ENCODE results near the gene C11orf68.

The C11orf68 gene

DNA sequence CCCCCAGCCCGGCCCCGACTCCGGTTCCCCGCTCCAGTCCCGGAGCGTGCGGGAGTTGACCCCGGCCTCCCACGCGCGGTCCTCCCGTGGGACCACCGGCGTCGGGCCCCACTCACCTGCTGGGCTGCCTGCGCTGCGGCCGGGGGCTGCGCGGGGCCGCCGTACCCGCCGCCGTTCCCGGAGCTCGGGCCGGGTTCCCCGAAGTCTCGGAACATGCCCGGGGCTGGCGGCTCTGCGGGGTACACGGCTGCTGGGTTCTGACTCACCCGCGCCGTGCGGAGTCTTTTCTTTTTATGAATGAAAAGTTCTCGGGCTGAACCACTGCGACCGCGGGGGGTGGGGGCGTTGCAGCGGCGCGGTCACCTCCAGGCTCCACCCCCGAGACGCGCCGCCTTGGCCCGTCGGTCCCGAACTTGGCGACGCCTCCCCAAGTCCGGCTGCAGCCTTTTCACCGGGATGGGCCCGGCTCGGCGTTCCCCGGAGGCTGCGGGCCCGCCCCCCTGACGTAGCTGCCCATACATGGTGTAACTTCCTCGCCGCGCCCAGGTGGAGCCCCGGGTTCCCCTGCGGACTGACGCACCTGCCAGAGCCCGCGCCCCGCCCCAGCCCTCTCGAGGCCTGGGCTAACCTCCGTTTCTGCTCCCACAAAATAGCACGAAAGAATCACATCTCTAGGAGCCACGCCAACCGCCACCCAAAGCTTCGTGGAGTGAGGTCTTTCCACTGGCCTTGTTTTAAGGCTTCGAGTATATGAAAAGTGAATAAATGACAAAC, 18.6 kb downstream of the C11orf68 start, which contains the start of gene FOSL1:
Gene FOSL1, minus strand, starts transcription at position 264 of the 774 bp plus-strand sequence. Its CDS starts 49 bp downstream, at position 215.
- peak; percentile 85 for DNase-seq (ENCODE audit: low read depth)
- TF ChIP-seq, protein P1, sequence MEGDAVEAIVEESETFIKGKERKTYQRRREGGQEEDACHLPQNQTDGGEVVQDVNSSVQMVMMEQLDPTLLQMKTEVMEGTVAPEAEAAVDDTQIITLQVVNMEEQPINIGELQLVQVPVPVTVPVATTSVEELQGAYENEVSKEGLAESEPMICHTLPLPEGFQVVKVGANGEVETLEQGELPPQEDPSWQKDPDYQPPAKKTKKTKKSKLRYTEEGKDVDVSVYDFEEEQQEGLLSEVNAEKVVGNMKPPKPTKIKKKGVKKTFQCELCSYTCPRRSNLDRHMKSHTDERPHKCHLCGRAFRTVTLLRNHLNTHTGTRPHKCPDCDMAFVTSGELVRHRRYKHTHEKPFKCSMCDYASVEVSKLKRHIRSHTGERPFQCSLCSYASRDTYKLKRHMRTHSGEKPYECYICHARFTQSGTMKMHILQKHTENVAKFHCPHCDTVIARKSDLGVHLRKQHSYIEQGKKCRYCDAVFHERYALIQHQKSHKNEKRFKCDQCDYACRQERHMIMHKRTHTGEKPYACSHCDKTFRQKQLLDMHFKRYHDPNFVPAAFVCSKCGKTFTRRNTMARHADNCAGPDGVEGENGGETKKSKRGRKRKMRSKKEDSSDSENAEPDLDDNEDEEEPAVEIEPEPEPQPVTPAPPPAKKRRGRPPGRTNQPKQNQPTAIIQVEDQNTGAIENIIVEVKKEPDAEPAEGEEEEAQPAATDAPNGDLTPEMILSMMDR (conservative IDR thresholded peaks at IDR 0.05; ENCODE audit: low read depth, low read length): no peak
- peak within 1 kb of the TSS; percentile 88 for H3K4me3 ChIP-seq (ENCODE audit: low read length)

DNA sequence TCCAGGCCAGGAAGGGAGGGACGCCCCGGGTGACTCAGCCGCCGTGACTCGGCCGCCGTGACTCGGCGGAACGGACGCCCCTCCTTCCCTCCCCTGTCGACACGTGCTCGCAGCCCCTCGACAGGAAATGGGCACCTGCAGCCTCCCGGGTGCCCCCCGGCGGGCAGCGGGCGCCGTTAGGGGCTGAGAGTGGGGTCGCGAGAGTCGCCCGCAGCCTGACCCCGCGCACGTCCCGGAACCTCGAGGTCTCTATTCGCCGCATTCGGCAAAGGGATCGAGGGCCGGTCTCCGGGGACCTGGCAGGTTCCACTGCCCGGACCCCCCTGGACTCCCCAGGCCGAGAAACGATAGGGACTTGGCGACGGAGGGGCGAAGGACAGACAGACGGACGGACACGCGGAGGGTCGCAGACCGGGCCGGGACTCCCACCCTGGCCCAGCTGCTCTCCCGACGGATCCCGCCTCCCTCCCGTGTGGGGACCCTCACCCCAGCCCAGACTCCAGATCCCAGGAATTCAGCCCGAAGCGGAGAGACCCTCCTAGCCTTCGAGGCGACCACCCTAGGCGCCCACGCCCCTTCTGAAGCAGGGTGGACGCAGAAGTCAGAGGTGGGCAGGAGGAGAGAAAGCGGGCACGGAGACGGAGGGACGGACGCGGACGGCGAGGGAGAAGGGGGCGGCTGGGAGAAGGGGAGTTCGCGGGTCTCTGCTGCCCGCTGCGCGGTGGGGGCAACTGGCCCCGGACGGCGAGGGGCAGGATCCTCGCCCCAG, 19.3 kb downstream of the C11orf68 start:
- H3K4me3 ChIP-seq (ENCODE audit: low read length): peak overlapping the region; percentile 88
- TF ChIP-seq, protein P1 (conservative IDR thresholded peaks at IDR 0.05; ENCODE audit: low read depth, low read length): no peak
- no peak for DNase-seq (ENCODE audit: low read depth)

DNA sequence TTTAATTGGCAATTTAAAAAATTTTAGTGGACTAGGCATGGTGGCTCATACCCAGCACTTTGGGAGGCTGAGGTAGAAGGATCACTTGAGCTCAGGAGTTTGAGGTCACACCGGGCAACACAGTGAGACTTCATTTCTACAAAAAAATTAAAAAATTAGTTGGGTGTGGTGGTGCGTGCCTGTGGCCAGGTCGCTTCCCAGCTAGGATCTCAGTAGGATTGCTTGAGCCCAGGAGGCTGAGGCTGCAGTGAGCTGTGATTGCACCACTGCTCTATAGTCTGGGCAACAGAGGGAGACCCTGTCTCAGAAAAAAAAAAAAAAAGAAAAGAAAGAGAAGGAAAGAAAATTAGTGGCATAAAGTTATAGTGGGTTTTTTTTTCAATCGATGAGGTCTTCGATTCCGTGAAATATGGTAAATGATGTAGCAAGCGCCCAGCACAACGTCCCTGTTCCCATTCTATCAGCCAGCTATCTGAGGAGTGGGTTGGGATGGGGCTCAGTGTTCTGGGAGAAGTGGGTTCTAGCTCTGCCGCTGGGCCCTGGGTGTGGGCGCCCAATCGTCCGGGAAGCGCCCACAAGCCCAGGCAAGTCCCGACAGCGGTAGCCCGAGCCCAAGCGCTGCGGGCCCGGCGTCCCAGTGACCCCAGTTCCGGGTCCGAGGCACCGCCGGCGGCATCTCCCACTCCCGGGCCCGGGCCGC, 20.1 kb downstream of the C11orf68 start:
- TF ChIP-seq, protein P1 (conservative IDR thresholded peaks at IDR 0.05; ENCODE audit: low read depth, low read length): no peak
- DNase-seq (ENCODE audit: low read depth): no peak
- peak overlapping the region; percentile 88 for H3K4me3 ChIP-seq (ENCODE audit: low read length)

DNA sequence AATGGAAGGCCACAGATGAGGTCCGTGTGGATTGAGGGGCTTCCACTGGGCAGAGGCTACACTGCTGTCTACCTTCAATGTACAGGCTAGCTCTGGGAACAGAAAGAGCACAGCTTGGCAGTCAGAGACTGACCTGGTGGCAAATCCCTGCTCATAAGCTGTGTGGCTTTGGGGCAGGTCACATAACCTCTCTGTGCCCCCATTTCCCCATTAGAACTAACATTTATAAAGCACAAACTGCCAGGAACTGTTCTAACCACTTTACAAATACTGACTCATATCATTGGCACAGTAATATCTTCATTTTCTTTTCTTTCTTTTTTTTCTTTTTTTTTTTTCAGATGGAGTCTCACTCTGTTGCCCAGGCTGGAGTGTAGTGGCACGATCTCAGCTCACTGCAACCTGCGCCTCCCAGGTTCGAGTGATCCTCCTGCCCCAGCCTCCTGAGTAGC, 21.8 kb downstream of the C11orf68 start:
- no peak for DNase-seq (ENCODE audit: low read depth)
- H3K4me3 ChIP-seq (ENCODE audit: low read length): no peak overlapping the region
- TF ChIP-seq, protein P1 (conservative IDR thresholded peaks at IDR 0.05; ENCODE audit: low read depth, low read length): no peak

DNA sequence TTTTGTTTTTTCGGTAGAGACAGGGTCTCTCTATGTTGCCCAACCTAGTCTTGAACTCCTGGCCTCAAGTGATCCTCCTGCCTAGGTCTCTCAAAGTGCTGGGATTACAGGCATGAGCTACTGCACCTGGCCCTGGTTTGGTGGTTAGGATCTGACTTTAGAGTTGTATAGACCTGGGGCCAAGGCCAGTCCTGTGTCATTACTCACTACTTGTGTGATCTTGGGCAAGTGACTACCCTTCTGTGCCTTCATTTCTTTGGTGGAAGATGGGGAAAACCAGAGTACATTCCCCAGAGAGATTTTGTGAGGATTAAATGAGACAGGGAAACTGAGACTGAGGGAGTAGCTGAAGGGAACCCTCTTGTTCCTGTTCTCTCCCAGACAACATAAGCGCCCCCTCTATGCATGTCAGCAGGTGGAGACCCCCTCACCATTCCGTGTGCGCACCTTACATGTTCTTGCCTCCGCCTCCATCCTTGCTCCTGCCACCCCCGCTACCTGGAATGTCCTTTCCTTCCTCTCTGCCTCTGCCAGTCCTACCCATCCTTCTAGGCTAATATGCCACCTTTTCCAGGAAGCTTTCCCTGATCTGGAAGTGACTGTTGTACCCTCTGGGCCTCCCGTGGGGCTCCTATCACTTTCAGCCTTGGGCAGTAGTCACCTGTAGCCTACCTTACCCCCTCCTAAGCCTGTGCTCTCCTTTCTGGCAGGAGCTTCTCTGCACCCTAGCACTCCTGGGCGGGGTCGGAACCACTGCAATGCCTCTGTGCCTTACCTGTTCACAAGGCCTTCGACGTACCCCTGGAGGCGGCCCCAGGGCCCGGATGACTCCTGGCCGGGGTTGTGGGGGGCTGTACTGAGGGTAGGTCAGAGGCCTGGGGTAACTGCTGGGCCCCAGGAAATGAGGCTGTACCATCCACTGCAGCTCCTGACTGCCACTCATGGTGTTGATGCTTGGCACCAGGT, 22.5 kb downstream of the C11orf68 start:
- no peak overlapping the region for H3K4me3 ChIP-seq (ENCODE audit: low read length)
- DNase-seq (ENCODE audit: low read depth): no peak
- TF ChIP-seq, protein P1 (conservative IDR thresholded peaks at IDR 0.05; ENCODE audit: low read depth, low read length): no peak

DNA sequence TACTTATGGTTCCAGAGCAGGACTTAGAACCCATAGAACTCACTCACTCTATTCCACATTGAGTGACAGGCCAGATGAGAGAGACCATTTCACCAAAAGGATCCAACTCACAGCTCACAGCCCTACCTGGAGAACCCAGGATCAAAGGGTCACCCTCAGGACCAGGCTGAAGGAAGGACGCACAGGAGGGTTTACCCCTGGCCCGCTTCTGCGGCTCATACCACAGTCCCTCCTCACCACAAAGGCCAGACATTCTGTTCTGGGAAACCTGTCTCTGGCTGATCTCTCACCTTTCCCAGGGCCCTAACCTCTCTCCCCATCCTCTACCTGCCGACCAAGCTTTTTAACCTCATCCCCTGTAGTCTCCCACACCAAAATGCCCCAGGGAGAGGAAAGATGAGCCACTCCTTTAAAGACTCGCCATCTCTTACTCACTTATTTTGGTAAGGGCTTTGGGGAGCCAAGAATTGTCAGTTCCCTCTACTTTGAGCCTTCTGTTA, 23.3 kb downstream of the C11orf68 start:
- no peak overlapping the region for H3K4me3 ChIP-seq (ENCODE audit: low read length)
- TF ChIP-seq, protein P1 (conservative IDR thresholded peaks at IDR 0.05; ENCODE audit: low read depth, low read length): no peak
- no peak for DNase-seq (ENCODE audit: low read depth)
